NCI-H2196 treated with DMSO at 0.1 percent for 48 hours (cell line): ENCODE measurements around the gene NUDT16L1.

Experiments
- DNase-seq: peaks from one replicate; lab custom pipeline; 2025; ENCODE audit not compliant: unreplicated experiment; lab: John Stamatoyannopoulos, UW

The NUDT16L1 gene

DNA sequence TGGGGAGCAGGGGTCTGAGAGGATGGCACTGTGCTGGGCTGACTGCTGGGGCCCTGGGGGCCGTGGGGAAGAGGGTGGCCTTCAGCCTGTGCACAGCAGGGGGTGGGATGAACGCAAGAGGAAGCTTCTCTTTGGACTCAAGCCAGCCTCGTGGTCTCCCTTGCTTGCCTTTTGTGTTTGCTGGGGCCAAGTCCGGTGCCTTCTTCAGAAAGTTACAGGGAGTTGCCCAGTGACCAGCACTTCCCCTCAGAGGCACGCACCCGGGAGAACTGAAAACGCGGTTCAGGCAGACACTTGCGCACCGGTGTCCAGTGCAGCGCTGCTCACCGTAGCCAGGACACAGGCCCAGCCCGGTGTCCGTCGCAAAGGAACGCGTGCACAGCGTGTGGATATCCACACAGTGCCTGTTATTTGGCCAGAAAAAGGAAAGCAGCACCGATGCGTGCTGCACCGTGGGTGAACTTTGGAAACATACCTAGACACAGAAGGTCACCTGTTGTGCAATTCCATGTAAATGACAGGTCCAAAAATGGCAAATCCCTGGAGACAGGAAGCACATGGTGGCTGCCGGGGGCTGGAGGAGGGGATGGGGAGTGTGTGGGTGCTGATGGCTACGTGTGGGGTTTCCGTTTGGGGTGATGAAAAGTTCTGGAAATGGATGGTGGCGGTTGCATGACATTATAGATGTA, 29.4 kb upstream of the NUDT16L1 start:
- DNase-seq, result no peak

DNA sequence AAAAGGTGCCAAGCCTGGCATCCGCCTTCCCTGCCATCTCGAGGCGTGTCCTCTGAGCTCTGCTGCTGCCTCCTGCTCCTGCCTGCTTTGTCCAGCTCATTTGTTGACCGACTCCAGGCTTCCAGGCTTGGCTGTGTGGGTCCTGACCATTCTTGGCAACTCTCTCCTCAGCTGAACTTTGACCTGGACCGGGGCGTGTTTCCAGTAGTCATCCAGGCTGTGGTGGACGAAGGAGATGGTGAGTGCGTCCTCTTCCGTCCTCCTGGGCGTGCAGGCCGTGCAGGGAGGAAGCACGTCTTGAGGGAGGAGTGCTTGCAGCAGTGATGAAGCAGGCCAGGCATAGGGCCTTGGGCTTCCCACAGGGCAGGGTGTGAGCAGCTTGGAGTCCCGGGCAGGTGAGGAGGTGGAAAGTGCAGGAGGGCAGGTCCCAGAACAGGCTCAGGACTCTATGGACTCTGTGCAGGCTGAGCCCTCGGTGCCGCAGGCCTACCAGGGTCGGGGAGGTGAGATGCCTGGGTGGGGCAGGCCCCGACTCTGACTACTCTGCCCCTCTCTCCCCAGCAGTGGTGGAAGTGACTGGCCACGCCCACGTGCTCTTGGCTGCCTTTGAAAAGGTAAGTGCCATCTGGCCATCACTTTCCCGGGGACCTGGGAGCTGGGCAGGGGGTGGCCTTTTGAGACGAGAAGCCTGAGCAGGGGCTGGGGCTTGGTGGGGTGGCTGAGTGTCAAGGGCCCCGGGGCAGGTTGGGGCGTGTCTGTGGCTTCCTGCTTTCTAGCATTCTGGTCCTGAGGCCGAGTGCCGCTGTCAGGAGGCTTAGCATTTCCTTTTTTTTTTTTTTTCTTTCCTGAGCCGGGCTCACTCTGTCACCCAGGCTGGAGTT, 28.6 kb upstream of the NUDT16L1 start:
- DNase-seq, result no peak

DNA sequence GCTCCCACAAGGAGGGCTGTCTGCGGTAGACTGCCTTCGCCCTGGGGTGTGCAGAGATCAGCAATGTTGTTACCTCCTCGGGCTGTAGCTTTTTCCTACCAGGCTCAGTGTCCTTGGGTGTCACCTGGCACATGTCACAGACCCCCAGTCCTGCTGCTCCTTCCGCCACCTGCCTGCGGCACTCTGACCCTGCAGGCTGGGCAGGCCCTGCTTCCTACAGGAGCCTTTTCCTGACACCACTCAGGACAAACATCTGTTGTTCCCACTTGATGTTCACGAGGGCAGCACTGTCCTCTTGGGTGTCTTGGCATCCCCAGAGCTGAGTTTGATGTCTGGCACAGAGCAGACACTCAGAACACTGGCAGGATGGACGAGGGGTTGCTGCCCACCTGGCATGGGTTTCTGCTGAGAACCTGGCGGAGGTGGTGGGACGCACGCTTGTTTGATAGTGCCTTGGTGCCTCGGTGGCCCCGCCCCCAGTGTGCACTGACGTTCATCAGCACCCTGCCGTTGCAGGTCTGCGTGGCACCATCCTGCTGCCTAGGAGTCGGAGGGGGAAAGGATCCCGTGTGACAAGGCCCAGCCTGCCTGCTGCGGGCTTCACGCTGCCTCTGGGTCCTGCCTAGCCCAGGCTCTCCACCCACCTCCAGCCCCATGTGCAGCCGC, 26.7 kb upstream of the NUDT16L1 start:
- no peak for DNase-seq

DNA sequence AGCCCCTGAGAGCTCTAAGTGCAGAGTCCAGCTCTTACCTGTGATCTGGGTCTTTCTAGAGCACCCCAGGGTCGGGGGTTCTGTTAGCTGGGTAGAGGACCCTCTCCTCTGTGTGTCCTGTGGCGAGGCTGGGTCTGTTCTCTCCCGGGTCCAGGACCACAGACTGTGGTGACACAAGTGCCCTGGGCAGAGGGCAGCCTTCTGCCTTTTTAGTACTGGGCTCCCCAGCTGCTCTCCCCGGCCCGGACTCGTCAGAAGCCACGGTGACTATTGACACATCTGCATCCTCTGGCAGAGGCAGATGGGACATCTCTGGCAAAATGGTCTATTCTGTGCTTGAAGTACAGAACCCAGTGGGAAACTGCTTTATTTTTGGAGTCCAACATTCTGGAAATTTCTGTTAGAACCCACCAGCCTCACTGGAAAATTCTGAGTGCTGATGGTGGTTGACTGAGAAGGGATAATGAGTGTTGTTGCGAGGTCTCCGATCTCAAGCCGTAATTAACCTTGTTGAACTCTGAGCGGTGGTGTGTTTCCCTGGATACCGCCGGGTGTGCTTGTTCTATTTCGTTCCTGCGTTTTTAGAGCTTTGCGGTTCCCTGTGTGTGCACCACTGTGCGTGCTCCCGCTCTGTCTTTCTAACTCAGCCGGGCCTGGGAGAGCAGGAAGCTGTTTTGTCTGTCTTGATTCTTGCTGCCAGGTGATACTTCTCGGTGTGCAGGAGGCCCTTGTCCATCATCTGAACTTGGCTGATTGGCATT, 26.0 kb upstream of the NUDT16L1 start:
- DNase-seq, result no peak

DNA sequence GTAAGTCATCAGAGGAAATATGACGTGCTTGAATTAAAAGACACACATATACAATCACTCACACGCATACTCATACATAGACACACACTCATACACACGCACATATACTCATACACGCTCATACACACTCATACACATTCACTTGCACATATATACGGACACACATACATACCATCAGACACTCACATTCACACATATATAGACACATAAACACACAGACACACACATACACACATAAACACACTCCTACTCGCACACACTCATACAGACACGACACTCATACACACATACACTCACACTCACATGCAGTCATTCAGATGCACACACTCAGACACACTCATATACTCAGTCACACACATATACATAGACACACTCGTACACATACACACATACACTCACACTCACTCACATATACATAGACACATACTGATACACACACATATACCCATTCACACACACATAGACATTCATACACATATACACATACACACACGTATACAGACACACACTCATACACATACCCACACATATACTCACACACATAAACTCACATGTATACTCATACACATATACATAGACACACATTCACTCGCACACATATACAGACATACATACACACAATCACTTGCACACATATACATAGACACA, 24.9 kb upstream of the NUDT16L1 start:
- DNase-seq, result no peak

DNA sequence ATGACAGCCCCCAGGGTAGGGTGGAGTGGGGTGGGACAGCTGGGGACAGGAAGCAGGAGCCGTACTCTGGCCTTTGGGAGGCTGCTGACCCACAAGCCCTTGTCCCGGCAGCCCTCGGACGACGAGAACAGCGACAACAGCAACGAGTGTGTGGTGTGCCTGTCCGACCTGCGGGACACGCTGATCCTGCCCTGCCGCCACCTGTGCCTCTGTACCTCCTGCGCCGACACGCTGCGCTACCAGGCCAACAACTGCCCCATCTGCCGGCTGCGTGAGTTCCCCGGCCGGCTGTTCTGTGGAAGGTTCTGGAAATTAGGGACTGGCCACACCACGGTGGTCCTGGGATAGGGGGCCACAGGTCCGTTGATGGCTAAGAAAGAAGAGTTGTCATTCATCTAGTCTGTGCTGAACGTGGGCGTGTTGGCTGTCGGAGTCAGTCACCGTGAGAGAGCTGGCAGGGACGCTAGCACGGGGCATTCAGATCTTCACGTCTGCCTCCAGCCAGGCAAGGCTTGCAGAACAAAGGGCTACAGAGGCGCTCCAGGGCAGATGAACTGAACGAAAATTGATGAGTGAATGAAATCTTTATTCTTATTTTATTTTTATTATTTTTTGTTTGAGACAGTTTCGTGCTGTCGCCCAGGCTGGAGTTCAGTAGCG, 19.8 kb upstream of the NUDT16L1 start:
- no peak for DNase-seq

DNA sequence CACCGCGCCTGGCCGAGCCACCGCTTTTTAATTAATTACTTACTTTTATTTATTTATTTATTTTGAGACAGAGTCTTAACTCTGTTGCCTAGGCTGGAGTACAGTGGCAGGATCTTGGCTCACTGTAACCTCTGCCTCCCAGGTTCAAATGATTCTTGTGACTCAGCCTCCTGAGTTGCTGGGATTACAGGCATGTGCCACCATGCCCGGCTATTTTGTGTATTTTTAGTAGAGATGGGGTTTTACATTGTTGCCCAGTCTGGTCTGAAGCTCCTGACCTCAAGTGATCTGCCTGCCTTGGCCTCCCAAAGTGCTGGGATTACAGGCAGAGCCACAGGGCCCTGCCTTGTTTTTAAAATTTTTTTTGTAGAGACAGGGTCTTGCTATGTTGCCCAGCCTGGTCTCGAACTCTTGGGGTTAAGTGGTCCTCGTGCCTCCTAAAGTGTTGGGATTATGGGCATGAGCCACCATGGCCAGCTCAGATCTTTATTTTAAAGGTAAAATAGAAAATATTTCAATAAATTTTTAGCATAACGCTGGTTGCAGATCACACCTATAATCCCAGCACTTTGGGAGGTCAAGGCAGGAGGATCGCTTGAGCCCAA, 18.3 kb upstream of the NUDT16L1 start:
- no peak for DNase-seq

DNA sequence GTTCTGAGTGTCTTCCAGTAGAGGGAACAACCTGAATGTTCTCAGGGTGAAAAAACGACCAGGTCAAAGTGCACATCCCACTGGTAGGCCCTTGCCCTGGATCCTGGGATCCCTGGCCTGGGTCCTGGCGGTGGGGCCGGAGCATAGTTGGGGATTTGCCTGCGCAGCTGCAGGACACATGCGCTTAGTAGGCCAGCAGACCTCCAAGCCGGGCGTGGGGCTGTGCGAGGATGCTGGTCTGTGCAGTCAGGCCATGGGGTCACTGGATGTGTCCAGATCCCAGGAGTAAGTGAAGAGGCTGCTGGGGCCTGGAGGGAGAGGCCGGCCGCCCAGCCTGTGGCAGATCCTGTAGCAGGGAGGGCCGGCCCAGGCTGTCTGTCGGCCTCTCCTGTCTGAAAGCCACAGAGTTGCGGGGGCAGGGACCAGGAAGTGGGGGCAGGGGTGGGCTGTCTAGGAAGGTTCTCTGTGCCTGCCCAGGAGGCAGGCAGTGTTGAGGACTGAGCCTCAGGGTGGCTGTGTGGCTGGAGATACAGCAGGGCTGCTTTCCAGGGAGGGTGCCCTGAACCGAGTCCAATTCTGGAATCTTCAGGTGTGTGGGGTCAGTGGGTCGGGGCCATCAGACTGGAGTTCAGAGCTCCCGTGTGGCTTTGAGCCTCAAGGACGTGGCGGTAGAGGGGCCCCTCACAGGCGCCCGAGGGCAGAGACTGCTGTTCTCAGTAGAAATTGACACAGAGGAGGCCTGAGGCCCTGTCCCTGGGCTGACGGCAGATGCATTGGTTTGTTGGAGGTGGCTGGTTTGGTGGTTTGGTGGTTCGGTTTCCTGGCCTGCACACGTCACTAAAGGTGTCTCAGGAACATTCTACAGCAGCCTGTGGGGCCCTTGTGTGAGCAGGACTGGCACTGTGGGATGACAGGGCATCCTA, 17.2 kb upstream of the NUDT16L1 start:
- DNase-seq, result no peak

DNA sequence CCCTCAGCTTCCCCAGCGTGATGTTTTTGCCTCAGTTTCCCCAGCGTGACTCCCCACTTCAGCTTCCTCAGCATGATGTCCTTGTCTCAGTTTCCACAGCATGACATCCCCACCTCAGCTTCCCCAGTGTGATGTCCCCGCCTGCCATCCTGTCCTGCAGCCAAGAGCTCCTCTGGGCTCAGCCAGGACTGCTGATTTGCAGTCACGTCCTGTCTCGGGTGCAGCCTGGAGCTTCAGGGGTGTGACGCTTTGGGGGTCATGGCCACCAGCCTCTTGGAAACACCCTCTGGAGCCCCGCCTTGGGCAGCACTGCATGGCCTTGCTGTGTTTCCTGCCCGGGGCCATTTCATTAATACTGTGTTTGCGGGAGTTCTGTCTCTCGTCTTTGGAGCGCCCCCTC, 16.5 kb upstream of the NUDT16L1 start:
- DNase-seq, result no peak

DNA sequence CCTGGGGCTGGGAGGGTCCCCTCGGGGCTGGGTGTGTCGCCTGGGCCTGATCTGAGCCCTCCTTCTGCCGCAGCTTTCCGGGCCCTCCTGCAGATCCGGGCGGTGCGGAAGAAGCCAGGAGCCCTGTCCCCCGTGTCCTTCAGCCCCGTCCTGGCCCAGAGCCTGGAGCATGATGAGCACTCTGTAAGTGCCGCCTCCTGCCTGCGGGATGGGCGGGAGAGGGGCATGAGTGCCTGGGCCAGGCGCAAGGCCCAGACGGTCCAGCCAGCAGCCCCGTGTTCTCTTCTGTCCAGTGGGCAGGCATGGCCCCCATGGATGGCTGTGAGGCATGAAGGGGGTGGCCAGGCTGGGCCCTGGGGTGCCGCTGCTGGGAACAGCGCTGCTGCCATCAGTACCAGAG, 16.0 kb upstream of the NUDT16L1 start:
- no peak for DNase-seq

DNA sequence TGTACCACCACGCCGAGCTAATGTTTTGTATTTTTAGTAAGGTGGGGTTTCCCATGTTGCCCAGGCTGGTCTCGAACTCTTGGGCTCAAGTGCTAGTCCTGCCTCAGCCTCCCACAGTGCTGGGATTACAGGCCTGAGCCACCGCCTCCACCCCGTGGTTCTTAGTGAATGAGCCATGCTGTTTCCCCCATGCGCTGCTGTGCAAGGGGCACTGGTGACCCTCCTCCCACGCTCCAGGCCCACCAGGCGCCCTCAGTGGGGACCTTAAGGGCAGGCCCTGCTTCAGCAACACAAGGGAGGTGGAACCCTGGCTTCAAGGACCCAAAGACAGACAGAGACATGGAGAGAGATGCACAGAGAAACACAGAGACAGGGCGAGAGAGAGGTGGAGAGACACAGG, 15.4 kb upstream of the NUDT16L1 start:
- DNase-seq, result no peak

DNA sequence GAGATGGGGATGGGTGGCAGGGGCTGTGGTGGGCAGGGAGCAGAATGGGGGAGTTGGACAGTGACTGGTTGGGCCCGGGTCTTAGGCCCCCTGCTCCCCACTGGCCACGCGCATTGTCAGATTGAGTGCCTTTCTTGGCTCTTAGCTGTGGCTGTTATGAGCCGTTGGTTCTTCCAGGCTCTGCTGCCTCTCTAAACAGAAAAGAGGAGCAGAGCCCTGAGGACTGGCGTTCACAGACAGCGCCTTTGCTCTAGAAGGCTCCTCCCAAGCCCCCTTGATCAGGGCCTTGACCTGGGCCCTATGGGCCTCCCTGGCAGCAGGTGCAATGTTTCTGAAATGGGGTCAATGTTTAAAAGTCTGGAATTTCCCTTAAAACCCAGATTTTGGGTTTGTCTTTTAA, 14.8 kb upstream of the NUDT16L1 start:
- DNase-seq, result no peak

DNA sequence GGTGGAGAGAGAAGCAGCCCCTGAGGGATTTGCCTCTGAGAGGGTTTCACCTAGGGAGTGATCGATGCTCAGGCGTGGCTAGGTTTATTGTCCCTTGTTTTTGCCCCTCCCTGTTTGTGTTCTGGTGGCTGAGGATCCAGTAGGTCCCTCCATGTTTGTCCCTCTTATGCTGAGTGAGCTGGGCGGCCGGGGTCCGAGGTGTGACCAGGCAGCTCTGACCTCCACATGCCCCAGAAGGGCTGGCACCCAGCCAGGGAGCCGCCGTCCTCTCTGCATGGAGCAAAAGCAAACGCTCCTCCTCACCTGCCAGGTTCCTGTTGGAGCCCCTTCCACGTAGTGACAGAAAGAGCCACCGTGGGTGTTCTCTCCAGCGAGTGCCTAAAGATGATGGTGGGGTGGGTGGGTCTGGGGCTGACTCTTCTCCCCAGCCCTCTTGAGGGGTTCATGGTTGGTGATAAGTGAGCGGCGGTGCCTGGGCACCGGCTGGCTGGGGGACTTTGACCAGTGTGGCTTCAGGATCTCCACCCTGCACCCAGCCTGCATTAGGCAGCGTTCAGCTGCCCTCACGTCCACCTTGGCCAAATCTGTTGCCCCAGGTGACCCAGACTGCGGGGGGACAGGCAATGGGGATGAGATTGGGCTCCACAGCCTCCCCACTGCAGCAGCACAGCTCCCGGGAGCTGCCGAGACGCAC, 14.1 kb upstream of the NUDT16L1 start:
- DNase-seq, result no peak

DNA sequence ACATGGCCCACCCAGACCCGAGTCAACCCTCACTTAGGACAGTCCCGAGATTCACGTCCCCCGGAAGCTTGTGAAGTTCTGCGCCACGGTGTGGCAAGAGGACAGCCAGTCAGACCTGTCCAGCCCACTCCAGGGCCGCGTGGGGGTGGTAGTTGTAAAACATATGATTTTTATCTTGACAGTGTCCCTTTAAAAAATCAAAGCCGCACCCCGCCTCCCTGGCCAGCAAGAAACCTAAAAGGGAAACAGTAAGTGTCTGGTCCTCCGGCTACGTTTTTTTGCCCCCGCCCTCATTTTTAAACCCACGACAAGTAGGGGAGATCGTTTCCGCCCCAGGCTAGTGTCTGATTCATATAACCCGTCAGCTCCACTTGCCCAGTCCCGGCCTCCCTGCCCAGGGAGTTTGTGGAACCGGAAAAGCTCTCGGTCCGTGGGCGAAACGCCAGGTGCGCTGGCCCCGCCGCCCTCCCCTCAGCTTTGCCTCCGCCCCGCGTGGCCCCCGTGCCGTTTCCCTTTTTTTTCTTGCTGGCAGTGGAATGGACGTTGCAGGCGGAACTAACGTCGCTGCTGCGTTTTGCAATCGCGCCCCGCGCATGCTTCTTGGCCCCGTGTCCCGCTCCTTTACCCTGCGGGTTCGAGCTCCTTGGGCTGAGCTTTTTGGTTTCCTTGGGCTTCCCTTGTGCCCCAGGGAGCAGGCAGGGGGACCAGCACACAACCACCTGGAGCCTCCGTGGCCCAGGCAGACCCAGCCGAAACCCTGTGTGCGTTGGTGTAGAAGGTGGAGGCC, 13.3 kb upstream of the NUDT16L1 start:
- no peak for DNase-seq

DNA sequence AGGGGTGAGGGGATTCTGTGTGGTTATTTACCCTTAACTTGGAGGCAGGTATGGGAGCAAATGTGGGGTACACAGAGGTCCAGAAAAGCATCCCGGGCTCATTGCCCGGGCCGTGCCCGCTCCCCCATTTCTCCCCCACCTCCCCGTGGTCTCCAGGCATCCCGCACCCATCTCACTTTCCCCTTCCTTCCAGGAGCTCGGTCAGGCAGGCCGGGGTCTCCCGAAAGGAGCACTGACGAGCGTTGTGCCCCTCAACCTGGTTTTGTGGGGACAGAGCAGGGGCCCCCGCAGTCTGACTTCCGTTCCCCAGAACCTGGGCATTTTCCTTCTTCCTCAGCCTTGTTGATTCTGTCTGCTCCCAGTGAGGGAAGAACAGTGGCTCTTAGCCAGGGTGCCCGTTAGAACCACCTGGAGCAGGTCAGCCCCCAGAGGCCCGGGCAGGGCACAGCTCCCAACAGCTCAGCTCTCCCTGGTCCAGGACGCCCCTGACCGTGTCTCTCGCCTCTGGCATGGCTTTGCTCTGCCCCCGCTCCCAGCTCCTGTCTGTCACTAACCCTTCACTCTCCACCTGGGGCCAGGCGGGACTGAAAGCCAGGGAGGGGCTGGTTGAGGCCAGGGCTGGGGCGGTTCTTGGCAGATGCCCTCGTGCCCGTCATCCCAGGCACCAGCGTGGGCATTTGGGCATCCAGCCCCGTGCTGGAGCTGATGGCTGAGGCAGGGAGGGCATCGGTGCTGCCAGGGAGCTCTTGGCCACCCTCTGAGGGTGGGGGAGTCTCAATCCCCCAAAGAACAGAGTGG, 12.5 kb upstream of the NUDT16L1 start:
- no peak for DNase-seq

DNA sequence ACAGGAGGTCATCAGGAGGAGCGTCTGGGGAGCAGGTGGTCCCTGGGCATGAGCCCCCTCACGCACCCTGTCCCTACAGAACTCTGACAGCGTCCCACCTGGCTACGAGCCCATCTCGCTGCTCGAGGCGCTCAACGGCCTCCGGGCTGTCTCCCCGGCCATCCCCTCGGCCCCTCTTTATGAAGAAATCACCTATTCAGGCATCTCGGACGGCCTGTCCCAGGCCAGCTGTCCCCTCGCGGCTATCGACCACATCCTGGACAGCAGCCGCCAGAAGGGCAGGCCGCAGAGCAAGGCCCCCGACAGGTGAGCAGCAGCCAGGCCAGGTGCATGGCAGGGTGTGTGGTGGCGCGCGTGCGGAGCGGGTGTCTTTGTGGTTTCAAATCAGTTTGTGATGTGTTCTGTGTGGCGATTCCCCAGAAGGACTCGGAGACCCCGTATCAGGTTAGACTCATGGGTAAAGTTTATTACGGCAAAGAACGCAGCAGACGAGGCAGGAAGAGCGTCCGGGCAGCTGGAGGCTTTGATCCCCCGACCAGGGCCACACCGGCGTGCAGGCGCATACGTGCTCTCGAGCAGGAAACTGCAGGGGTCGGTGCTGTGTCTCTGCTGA, 11.8 kb upstream of the NUDT16L1 start:
- DNase-seq, result no peak
